Right lobe of liver (tissue), 6 donors: ENCODE measurements around the gene STK32B. TPM values are rescaled to one million over a fixed set of nuclear protein-coding genes. Genes with fewer than 3 reads are reported as not detected.

Experiments used
- ATAC-seq, 4 donors: fragments of 200-7000 bp; cut with Tn5 transposase; one replicate each; pipeline ENCODE4 v1.9.1; 2020; ENCODE audit warnings: mild to moderate bottlenecking in 4 of 4, moderate library complexity in 4 of 4
- DNase-seq, 3 donors: peaks; one replicate each; pipeline ENCODE4 v3.0.0-alpha.2; 2020
- H3K27ac ChIP-seq, 3 donors: fragments of 200-600 bp; one replicate each; pipeline ENCODE4 v1.8.0; 2022
- H3K27me3 ChIP-seq, 2 donors: fragments of 200-600 bp; one replicate each; pipeline ENCODE4 v1.8.0; 2022
- H3K36me3 ChIP-seq, 4 donors: fragments of 200-600 bp; sonication (generic) in 1 of 4; one replicate each; pipeline versions ENCODE4 v1.5.1 to v1.8.0; 2017 to 2022; ENCODE audit warnings: control low read depth in 1 of 4
- H3K4me1 ChIP-seq, 4 donors: fragments of 200-600 bp; sonication (generic) in 1 of 4; one replicate each; pipeline versions ENCODE4 v1.5.1 to v1.8.0; 2017 to 2022; ENCODE audit warnings: control low read depth in 1 of 4
- H3K4me3 ChIP-seq, 3 donors: fragments of 200-600 bp; one replicate each; pipeline ENCODE4 v1.8.0; 2022
- H3K9me3 ChIP-seq, 4 donors: fragments of 200-600 bp; sonication (generic) in 1 of 4; one replicate each; pipeline versions ENCODE4 v1.5.1 to v1.8.0; 2017 to 2022; ENCODE audit warnings: control low read depth in 1 of 4
- POLR2A ChIP-seq: fragments of 450-650 bp; IDR thresholded peaks from one replicate; pipeline ENCODE4 v1.6.1; 2017; ENCODE audit warnings: antibody characterized with exemption, mild to moderate bottlenecking
- WGBS: methylation state at CpG from one replicate; pipeline ENCODE4 v1.1.6; 2018; ENCODE audit warnings: low coverage, low lambda C conversion rate; ENCODE audit not compliant: insufficient coverage; ENCODE audit errors: missing lambda C conversion rate; 5-methylcytosine and 5-hydroxymethylcytosine counted together
- intact Hi-C, 2 donors: fragments of 100-400 bp; cut with DNase I; formaldehyde crosslinking; loops; one replicate each; pipeline versions ENCODE4 v1.11.2 to v1.14.1; 2022
- total RNA-seq, 6 experiments: library from RNA; depleted of rRNA in 2 of 6; stranded (reverse); fragments of >200 nt in 2 of 6; fragmentation: NEBNext Ultra II Directional in 3 of 6; extraction: Animal tissue kit (Norgen Biotek cat#: 25700) in 3 of 6; gene quantifications; one replicate each; pipeline versions ENCODE4 v1.1.0 to v1.2.4, GENCODE V29; 2016 to 2023
- TF ChIP-seq, protein P1 (sequence below), 4 donors: fragments of 200-600 bp in 3 of 4; fragments of 450-650 bp in 1 of 4; IDR thresholded peaks; one replicate each; pipeline versions ENCODE4 v1.5.1 to v1.8.0; 2016 to 2022; ENCODE audit warnings: antibody characterized with exemption in 4 of 4, mild to moderate bottlenecking in 2 of 4
- donor health status: DM: no; HTN: yes; CAD: no.
- donor health status: DM: no; HTN: no; CAD: no.
- donor health status: DM: no; HTN: no; CAD: no.
- donor health status: DM: no; HTN: yes; CAD: no.
- donor health status: DM: no; HTN: yes; CAD: no.

STK32B gene
- total RNA-seq, 6 experiments from 2014 or later, result 0.05 to 0.07 TPM; not detected in 4

DNA sequence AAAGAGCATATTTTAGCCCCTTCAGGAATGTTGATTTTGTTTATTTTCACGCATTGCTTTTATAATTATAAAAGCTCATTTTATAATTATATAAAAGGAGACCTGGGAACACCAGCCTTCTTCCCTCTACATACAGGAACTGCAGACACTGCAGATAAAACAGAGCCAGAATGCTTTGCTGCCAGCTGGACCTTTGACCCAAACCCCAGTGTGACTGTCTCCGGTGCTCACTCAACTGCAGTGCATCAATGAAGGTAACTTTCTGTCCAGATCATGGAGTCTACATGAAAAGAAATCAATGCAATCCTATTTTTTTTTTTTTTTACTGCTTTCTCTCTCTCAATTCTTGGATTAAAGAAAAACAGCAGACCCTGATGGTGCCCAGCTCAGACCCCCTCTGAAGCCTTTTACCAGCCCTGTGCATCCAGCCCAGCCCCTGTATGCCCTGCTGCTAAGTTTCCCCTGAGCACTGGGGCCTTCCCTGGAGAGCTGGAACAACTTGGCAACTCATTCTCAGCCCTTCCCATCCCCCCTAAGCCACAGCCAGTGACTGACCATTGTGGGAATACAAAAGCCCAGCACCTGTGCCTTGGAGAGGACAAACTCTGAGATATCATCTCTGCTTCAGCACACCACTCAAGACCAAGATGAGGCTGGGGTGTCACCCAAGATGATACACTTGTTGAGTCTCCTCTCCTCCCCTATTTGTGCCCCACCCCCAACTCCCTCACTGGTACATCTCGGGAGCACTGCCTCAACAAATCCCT, 475.0 kb downstream of the STK32B start:
- ATAC-seq (peak; percentile 74 to 85 (median 80)), DNase-seq (peak in 2 of 3 donors; percentile 52 to 71)
- Histone ChIP-seq H3K27ac (no peak overlapping the region), H3K4me1 (peaks cover 0 to 15% (median 0%) of the 10 kb centered on the region in 4 donors), H3K4me3 (no peak overlapping the region), H3K27me3 (no peaks in the 10 kb centered on the region), H3K36me3 (no peaks in the 10 kb centered on the region), H3K9me3 (no peaks in the 10 kb centered on the region)
- 39% methylated on average over 3 of the region's 3 CpGs for WGBS
- intact Hi-C loops, result no loop called here
- TF ChIP-seq POLR2A, result no peak
- TF ChIP-seq, protein P1, sequence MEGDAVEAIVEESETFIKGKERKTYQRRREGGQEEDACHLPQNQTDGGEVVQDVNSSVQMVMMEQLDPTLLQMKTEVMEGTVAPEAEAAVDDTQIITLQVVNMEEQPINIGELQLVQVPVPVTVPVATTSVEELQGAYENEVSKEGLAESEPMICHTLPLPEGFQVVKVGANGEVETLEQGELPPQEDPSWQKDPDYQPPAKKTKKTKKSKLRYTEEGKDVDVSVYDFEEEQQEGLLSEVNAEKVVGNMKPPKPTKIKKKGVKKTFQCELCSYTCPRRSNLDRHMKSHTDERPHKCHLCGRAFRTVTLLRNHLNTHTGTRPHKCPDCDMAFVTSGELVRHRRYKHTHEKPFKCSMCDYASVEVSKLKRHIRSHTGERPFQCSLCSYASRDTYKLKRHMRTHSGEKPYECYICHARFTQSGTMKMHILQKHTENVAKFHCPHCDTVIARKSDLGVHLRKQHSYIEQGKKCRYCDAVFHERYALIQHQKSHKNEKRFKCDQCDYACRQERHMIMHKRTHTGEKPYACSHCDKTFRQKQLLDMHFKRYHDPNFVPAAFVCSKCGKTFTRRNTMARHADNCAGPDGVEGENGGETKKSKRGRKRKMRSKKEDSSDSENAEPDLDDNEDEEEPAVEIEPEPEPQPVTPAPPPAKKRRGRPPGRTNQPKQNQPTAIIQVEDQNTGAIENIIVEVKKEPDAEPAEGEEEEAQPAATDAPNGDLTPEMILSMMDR (IDR thresholded peaks at IDR 0.05), result no peak

DNA sequence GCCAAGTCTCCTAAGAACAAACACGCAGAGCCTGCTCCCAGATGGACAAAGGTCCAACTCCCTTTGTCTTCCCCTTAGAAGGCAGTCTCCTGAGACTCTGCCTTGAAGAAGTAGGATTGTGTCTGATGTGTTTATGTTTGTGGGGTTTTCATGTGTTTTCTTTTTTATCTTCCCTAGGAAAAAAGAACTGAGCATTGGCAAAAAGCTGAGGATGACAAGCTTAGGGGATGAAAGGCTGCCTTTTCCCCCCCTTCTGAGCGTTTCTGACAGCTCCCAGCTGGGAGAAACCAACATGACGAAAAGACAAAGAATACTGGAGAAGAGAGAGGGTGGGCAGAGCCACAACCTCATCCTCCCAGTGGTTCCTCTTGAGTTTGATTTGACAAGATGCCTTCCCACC, 475.9 kb downstream of the STK32B start:
- H3K4me3 ChIP-seq, result no peak overlapping the region
- peaks cover 0 to 15% (median 0%) of the 10 kb centered on the region in 4 donors for H3K4me1 ChIP-seq
- DNase-seq (no peak), ATAC-seq (no peak)
- 38% methylated on average over 1 of the region's 3 CpGs for WGBS
- H3K9me3 ChIP-seq, result no peaks in the 10 kb centered on the region
- no peak overlapping the region for H3K27ac ChIP-seq
- H3K36me3 ChIP-seq, result no peaks in the 10 kb centered on the region
- no peak for TF ChIP-seq POLR2A
- TF ChIP-seq, protein P1 (IDR thresholded peaks at IDR 0.05), result no peak
- intact Hi-C loops, result no loop called here
- H3K27me3 ChIP-seq, result no peaks in the 10 kb centered on the region

DNA sequence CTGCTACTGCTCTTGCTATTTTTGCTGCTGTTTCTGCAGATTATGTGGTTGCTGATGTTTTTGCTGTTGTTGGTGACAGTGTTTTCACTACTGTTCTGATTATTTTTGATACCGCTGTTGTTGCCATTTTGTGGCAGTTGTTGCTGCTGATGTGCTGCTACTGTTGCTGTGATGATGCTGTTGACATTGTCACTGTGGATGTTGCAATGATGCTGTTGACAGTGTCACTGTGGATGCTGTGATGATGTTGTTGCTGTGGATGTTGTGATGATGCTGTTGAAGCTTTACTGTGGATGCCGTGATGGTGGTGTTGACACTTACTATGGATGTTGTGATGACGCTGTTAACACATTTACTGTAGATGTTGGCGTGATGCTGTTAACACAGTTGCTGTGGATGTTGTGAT, 476.8 kb downstream of the STK32B start:
- Histone ChIP-seq H3K36me3 (no peaks in the 10 kb centered on the region), H3K4me1 (peaks cover 0 to 15% (median 0%) of the 10 kb centered on the region in 4 donors), H3K27me3 (no peaks in the 10 kb centered on the region), H3K27ac (no peak overlapping the region), H3K4me3 (no peak overlapping the region), H3K9me3 (no peaks in the 10 kb centered on the region)
- WGBS, result 100% methylated on average over 3 of the region's 4 CpGs
- DNase-seq, result no peak
- intact Hi-C loops, result no loop called here
- TF ChIP-seq, protein P1 (IDR thresholded peaks at IDR 0.05), result no peak
- TF ChIP-seq POLR2A, result no peak
- ATAC-seq, result no peak

DNA sequence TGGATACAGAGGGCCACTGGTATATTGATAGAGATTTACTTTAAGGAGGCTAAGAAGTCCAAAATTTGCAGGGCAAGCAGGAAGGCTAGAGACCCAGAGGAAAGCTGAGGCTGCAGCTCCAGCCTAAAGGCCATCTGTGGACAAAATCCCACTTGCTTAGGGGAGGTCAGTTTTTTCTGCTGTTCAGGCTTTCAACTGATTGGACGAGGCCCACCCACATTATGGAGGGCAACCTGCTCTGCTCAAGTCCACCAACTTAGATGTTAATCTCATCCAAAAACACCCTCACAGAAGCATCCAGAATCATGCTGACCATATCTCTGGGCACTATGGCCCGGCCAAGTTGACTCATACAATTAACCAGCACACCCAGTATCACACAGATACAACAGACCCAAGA, 480.8 kb downstream of the STK32B start:
- DNase-seq (no peak), ATAC-seq (no peak)
- Histone ChIP-seq H3K4me1 (no peaks in the 10 kb centered on the region), H3K27ac (no peak overlapping the region), H3K27me3 (no peaks in the 10 kb centered on the region), H3K9me3 (no peaks in the 10 kb centered on the region), H3K4me3 (no peak overlapping the region), H3K36me3 (no peaks in the 10 kb centered on the region)
- intact Hi-C loops, result no loop called here
- TF ChIP-seq, protein P1 (IDR thresholded peaks at IDR 0.05), result no peak
- TF ChIP-seq POLR2A, result no peak
- WGBS, result no CpG with 5 or more reads among the region's 2 CpGs
